GM23338 (cell line): Measurements from ENCODE around the gene SLC16A13. TPM values are rescaled to one million over a fixed set of nuclear protein-coding genes. Genes with fewer than 3 reads are reported as not detected.

ENCODE experiments used
- ATAC-seq: fragments of 200-7000 bp; cut with Tn5 transposase; 3 replicates; pipeline ENCODE4 v1.9.1; 2020
- DNase-seq: peaks from one replicate; pipeline ENCODE4 v3.0.0-alpha.2; 2015; ENCODE audit warnings: low spot score
- H2AFZ ChIP-seq: fragments of 200-600 bp; sonication (generic); 2 replicates; pipeline ENCODE4 v1.8.0; 2016; ENCODE audit warnings: antibody characterized with exemption, mild to moderate bottlenecking, moderate library complexity
- H3F3A ChIP-seq: fragments of 200-600 bp; sonication (generic); replicated peaks from 2 replicates; pipeline ENCODE4 v1.8.0; 2017; ENCODE audit warnings: antibody characterized with exemption, mixed run types, low read depth
- H3K27ac ChIP-seq: fragments of 200-600 bp; sonication (generic); 2 replicates; pipeline ENCODE4 v1.6.1; 2016; ENCODE audit warnings: low read depth
- H3K27me3 ChIP-seq: fragments of 200-600 bp; sonication (generic); 2 replicates; pipeline ENCODE4 v1.8.0; 2016; ENCODE audit warnings: mild to moderate bottlenecking, mixed run types, moderate library complexity; ENCODE audit not compliant: insufficient read depth
- H3K36me3 ChIP-seq: fragments of 200-600 bp; sonication (generic); 2 replicates; pipeline ENCODE4 v1.8.0; 2016; ENCODE audit warnings: mild to moderate bottlenecking; ENCODE audit not compliant: insufficient read depth
- H3K4me1 ChIP-seq: fragments of 200-600 bp; sonication (generic); 2 replicates; pipeline ENCODE4 v1.8.0; 2016; ENCODE audit warnings: mild to moderate bottlenecking, moderate library complexity; ENCODE audit not compliant: insufficient read depth
- H3K4me2 ChIP-seq: fragments of 200-600 bp; sonication (generic); 2 replicates; pipeline ENCODE4 v1.7.1; 2017; ENCODE audit warnings: mixed run types
- H3K4me3 ChIP-seq: fragments of 200-600 bp; sonication (generic); 2 replicates; pipeline ENCODE4 v1.6.1; 2016; ENCODE audit warnings: mixed run types
- H3K79me2 ChIP-seq: fragments of 200-600 bp; sonication (generic); replicated peaks from 2 replicates; pipeline ENCODE4 v1.8.0; 2017; ENCODE audit warnings: mild to moderate bottlenecking; ENCODE audit not compliant: insufficient read depth
- H3K9me2 ChIP-seq: fragments of 200-600 bp; sonication (generic); 2 replicates; pipeline ENCODE4 v1.8.0; 2017; ENCODE audit not compliant: insufficient read depth
- H4K20me1 ChIP-seq: fragments of 200-600 bp; sonication (generic); replicated peaks from 2 replicates; pipeline ENCODE4 v1.8.0; 2017; ENCODE audit warnings: mild to moderate bottlenecking; ENCODE audit not compliant: insufficient read depth
- H3K27ac Mint-ChIP-seq: 2 replicates; pipeline ENCODE4 v1.8.0; 2020; ENCODE audit warnings: inconsistent platforms, mild to moderate bottlenecking, moderate library complexity, mixed read lengths
- H3K27me3 Mint-ChIP-seq: 3 replicates; pipeline ENCODE4 v1.8.0; 2022; ENCODE audit warnings: low read depth, mild to moderate bottlenecking, moderate library complexity, mixed read lengths, inconsistent platforms; ENCODE audit not compliant: insufficient read depth, poor library complexity
- H3K36me3 Mint-ChIP-seq: 3 replicates; pipeline ENCODE4 v1.8.0; 2021; ENCODE audit warnings: low read depth, mild to moderate bottlenecking, inconsistent platforms, moderate library complexity, mixed read lengths
- H3K4me1 Mint-ChIP-seq: 3 replicates; pipeline ENCODE4 v1.8.0; 2020; ENCODE audit warnings: mild to moderate bottlenecking, inconsistent platforms, mixed read lengths
- H3K4me3 Mint-ChIP-seq: 3 replicates; pipeline ENCODE4 v1.8.0; 2021; ENCODE audit warnings: moderate library complexity, mild to moderate bottlenecking, inconsistent platforms, mixed read lengths
- H3K9me3 Mint-ChIP-seq: 3 replicates; pipeline ENCODE4 v1.8.0; 2020; ENCODE audit warnings: moderate library complexity, mild to moderate bottlenecking, inconsistent platforms, mixed read lengths
- CREB1 ChIP-seq: fragments of 250-450 bp; sonication (Bioruptor Pico); IDR thresholded peaks from 2 replicates; pipeline ENCODE4 v1.5.0; 2020; ENCODE audit warnings: low read depth, mild to moderate bottlenecking, moderate library complexity
- EZH2 ChIP-seq: fragments of 200-600 bp; sonication (generic); IDR thresholded peaks from one replicate; pipeline ENCODE4 v1.8.0; 2017; ENCODE audit warnings: antibody characterized with exemption, mild to moderate bottlenecking, low read depth; ENCODE audit not compliant: unreplicated experiment
- EZH2phosphoT487 ChIP-seq: fragments of 200-600 bp; sonication (generic); IDR thresholded peaks from one replicate; pipeline ENCODE4 v1.8.1; 2018; ENCODE audit warnings: antibody characterized with exemption; ENCODE audit not compliant: unreplicated experiment
- JUNB ChIP-seq: IDR thresholded peaks from one replicate; pipeline ENCODE4 v1.6.1; 2016; ENCODE audit warnings: antibody characterized with exemption; ENCODE audit not compliant: unreplicated experiment
- NANOG ChIP-seq: IDR thresholded peaks from 2 replicates; pipeline ENCODE4 v1.6.1; 2016; ENCODE audit warnings: antibody characterized with exemption, borderline replicate concordance
- POLR2AphosphoS5 ChIP-seq: IDR thresholded peaks from 2 replicates; pipeline ENCODE4 v1.6.1; 2016; ENCODE audit warnings: antibody characterized with exemption, low read depth
- STAT1 ChIP-seq: IDR thresholded peaks from one replicate; pipeline ENCODE4 v1.6.1; 2016; ENCODE audit warnings: antibody characterized with exemption; ENCODE audit not compliant: unreplicated experiment
- ZNF114 ChIP-seq: fragments of 250-450 bp; sonication (Bioruptor Pico); IDR thresholded peaks from 2 replicates; pipeline ENCODE4 v1.5.0; 2020; ENCODE audit warnings: mild to moderate bottlenecking, moderate library complexity
- ZNF331 ChIP-seq: fragments of 250-450 bp; sonication (Bioruptor Pico); IDR thresholded peaks from 2 replicates; pipeline ENCODE4 v1.5.0; 2020; ENCODE audit warnings: low read depth, mild to moderate bottlenecking, moderate library complexity
- polyA plus RNA-seq: library from polyadenylated mRNA; unstranded; fragments of >200 nt; fragmentation: Nextera tagmentation; extraction: Ambion mirVana; gene quantifications from 2 replicates; pipeline ENCODE4 v1.2.1, GENCODE V29; 2016
- total RNA-seq: library from RNA; depleted of rRNA; stranded (reverse); fragments of >200 nt; shearing (Covaris generic); gene quantifications from 2 replicates; pipeline ENCODE4 v1.2.3, GENCODE V29; 2014
- TF ChIP-seq, protein P1 (sequence below), 2 experiments: fragments of 200-600 bp in 1 of 2; sonication (generic) in 1 of 2; conservative IDR thresholded peaks; 2 replicates each; pipeline versions ENCODE4 v1.5.1 to v1.6.1; 2016 to 2017; ENCODE audit warnings: antibody characterized with exemption in 2 of 2, low read depth in 2 of 2, mild to moderate bottlenecking in 2 of 2, moderate library complexity in 1 of 2
- TF ChIP-seq, protein P2 (sequence below): IDR thresholded peaks from 2 replicates; pipeline ENCODE4 v1.6.1; 2016; ENCODE audit warnings: antibody characterized with exemption
- TF ChIP-seq, protein P3 (sequence below): IDR thresholded peaks from one replicate; pipeline ENCODE4 v1.6.1; 2018; ENCODE audit warnings: antibody characterized with exemption; ENCODE audit not compliant: unreplicated experiment

SLC16A13 gene
- total and polyA plus RNA-seq, 2 experiments from 2014 or later: 2.2 to 4.7 TPM

DNA sequence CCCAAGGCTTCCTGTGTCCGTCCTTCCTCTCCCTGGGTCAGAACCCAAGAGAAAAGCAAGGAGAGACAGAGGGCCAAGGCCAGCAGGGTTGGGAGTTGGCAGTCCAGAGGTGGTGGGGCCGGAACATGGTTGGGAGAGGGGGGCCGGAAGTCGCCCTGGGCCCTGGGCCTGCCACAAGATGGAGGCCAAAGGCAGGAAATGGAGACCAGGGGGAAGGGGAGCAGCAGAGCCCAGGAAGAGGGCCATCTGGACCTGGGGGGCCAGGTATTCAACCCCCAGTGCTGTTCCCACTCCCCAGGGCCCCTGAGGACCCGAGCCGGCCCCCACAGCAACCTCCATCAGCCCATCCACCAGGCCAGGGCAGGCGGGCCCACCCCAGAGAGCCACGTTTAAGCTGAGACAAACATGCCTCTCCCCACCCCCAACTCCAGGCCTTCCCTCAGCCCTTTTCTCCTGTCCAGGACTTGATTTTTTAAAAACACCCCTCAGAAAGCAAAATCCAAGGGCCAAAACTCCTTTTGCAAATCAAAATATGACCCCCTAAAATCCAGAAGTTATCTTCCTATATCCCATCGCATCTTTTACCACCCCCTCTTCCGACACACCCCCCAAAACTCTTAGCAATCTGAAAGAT, 17.4 kb upstream of the SLC16A13 start:
- peaks cover 51% of the 10 kb centered on the region for H3K4me1 Mint-ChIP-seq
- Histone ChIP-seq H3K9me2 (no peaks in the 10 kb centered on the region), H3K79me2 (no peaks in the 10 kb centered on the region; the same call in 1 of the 2 replicates), H3K4me2 (no peak overlapping the region), H2AFZ (no peak overlapping the region), H3F3A (peaks cover 17% of the 10 kb centered on the region), H3K36me3 (no peaks in the 10 kb centered on the region), H3K4me3 (no peak overlapping the region), H3K4me1 (peaks cover 44% of the 10 kb centered on the region), H3K27me3 (peaks cover 41% of the 10 kb centered on the region), H4K20me1 (peaks cover 6% of the 10 kb centered on the region; the same call in 1 of the 2 replicates), H3K27ac (no peak overlapping the region)
- peak overlapping the region; percentile 45; the same call in 1 of the 2 replicates for H3K27ac Mint-ChIP-seq
- H3K4me3 Mint-ChIP-seq: no peak overlapping the region; the same call in 2 of the 3 replicates
- peaks cover 40% of the 10 kb centered on the region for H3K27me3 Mint-ChIP-seq
- H3K36me3 Mint-ChIP-seq: peaks cover 15% of the 10 kb centered on the region
- ATAC-seq (no peak), DNase-seq (no peak)
- TF ChIP-seq, protein P1, sequence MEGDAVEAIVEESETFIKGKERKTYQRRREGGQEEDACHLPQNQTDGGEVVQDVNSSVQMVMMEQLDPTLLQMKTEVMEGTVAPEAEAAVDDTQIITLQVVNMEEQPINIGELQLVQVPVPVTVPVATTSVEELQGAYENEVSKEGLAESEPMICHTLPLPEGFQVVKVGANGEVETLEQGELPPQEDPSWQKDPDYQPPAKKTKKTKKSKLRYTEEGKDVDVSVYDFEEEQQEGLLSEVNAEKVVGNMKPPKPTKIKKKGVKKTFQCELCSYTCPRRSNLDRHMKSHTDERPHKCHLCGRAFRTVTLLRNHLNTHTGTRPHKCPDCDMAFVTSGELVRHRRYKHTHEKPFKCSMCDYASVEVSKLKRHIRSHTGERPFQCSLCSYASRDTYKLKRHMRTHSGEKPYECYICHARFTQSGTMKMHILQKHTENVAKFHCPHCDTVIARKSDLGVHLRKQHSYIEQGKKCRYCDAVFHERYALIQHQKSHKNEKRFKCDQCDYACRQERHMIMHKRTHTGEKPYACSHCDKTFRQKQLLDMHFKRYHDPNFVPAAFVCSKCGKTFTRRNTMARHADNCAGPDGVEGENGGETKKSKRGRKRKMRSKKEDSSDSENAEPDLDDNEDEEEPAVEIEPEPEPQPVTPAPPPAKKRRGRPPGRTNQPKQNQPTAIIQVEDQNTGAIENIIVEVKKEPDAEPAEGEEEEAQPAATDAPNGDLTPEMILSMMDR (conservative IDR thresholded peaks at IDR 0.05; ENCODE audit: low read depth in 2 of 2): no peak
- no peak for TF ChIP-seq JUNB
- H3K9me3 Mint-ChIP-seq: no peaks in the 10 kb centered on the region; the same call in 2 of the 3 replicates

DNA sequence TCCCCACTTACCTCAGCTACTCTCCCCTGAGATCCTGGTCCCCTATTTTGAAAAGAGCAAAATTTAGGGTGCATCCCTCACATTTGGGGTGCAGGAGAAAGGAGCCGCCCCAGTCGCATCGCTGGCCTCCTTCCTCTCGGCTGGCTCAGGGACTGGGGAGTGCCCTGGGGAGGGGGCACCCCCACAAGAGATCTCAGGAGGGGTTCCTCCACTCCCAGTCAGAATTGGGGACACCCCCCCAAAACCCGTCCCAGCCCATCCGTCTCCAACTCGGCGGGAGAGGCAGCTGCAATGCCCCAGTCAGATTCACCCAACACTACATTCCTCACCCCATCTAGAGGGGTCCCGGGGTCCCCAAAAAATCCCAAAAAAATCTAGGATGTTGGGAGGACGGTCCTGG, 16.4 kb upstream of the SLC16A13 start:
- Histone ChIP-seq H3K79me2 (no peaks in the 10 kb centered on the region), H4K20me1 (no peaks in the 10 kb centered on the region), H3K27me3 (peaks cover 41% of the 10 kb centered on the region), H3K36me3 (no peaks in the 10 kb centered on the region), H3K4me2 (peak overlapping the region; percentile 86; the same call in 1 of the 2 replicates), H3K4me3 (peak overlapping the region; percentile 47; the same call in 1 of the 2 replicates), H3K9me2 (no peaks in the 10 kb centered on the region), H2AFZ (peak overlapping the region; percentile 96; the same call in 1 of the 2 replicates), H3K4me1 (peaks cover 40% of the 10 kb centered on the region), H3F3A (peaks cover 10% of the 10 kb centered on the region; the same call in 1 of the 2 replicates), H3K27ac (no peak overlapping the region)
- peaks cover 10% of the 10 kb centered on the region for H3K36me3 Mint-ChIP-seq
- H3K4me3 Mint-ChIP-seq: peak overlapping the region; percentile 54; the same call in 1 of the 3 replicates
- H3K27ac Mint-ChIP-seq: peak overlapping the region; percentile 84
- H3K27me3 Mint-ChIP-seq: peaks cover 44% of the 10 kb centered on the region
- DNase-seq: no peak
- peaks cover 42% of the 10 kb centered on the region for H3K4me1 Mint-ChIP-seq
- no peaks in the 10 kb centered on the region; the same call in 2 of the 3 replicates for H3K9me3 Mint-ChIP-seq
- ATAC-seq: no peak
- TF ChIP-seq, protein P2, sequence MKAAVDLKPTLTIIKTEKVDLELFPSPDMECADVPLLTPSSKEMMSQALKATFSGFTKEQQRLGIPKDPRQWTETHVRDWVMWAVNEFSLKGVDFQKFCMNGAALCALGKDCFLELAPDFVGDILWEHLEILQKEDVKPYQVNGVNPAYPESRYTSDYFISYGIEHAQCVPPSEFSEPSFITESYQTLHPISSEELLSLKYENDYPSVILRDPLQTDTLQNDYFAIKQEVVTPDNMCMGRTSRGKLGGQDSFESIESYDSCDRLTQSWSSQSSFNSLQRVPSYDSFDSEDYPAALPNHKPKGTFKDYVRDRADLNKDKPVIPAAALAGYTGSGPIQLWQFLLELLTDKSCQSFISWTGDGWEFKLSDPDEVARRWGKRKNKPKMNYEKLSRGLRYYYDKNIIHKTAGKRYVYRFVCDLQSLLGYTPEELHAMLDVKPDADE: no peak
- TF ChIP-seq EZH2: no peak
- TF ChIP-seq, protein P3, sequence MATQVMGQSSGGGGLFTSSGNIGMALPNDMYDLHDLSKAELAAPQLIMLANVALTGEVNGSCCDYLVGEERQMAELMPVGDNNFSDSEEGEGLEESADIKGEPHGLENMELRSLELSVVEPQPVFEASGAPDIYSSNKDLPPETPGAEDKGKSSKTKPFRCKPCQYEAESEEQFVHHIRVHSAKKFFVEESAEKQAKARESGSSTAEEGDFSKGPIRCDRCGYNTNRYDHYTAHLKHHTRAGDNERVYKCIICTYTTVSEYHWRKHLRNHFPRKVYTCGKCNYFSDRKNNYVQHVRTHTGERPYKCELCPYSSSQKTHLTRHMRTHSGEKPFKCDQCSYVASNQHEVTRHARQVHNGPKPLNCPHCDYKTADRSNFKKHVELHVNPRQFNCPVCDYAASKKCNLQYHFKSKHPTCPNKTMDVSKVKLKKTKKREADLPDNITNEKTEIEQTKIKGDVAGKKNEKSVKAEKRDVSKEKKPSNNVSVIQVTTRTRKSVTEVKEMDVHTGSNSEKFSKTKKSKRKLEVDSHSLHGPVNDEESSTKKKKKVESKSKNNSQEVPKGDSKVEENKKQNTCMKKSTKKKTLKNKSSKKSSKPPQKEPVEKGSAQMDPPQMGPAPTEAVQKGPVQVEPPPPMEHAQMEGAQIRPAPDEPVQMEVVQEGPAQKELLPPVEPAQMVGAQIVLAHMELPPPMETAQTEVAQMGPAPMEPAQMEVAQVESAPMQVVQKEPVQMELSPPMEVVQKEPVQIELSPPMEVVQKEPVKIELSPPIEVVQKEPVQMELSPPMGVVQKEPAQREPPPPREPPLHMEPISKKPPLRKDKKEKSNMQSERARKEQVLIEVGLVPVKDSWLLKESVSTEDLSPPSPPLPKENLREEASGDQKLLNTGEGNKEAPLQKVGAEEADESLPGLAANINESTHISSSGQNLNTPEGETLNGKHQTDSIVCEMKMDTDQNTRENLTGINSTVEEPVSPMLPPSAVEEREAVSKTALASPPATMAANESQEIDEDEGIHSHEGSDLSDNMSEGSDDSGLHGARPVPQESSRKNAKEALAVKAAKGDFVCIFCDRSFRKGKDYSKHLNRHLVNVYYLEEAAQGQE: no peak
- no peak for TF ChIP-seq JUNB
- TF ChIP-seq POLR2AphosphoS5: no peak
- TF ChIP-seq NANOG: no peak
- TF ChIP-seq EZH2phosphoT487: no peak
- TF ChIP-seq ZNF331 (CRISPR knock-in tag): no peak
- no peak for TF ChIP-seq ZNF114 (CRISPR knock-in tag)
- TF ChIP-seq CREB1 (CRISPR knock-in tag): no peak
- TF ChIP-seq STAT1: no peak
- TF ChIP-seq, protein P1 (conservative IDR thresholded peaks at IDR 0.05; ENCODE audit: low read depth in 2 of 2): no peak
